HEK293 (cell line): Measurements from ENCODE around the gene ALG5.

Source experiments
- BCL11A ChIP-seq: fragments of 450-650 bp; formaldehyde crosslinking; IDR thresholded peaks from 2 replicates; pipeline ENCODE4 v1.5.1; 2016; ENCODE audit warnings: low read depth, missing biosample characterization, missing genetic modification characterization
- GLI2 ChIP-seq: fragments of 450-650 bp; formaldehyde crosslinking; IDR thresholded peaks from 2 replicates; pipeline ENCODE4; 2017; ENCODE audit warnings: missing biosample characterization, missing genetic modification characterization, low read depth, borderline replicate concordance
- KLF1 ChIP-seq: fragments of 450-650 bp; formaldehyde crosslinking; IDR thresholded peaks from 2 replicates; pipeline ENCODE4 v1.5.1; 2016; ENCODE audit warnings: missing biosample characterization, missing genetic modification characterization
- KLF7 ChIP-seq: fragments of 450-650 bp; formaldehyde crosslinking; IDR thresholded peaks from 2 replicates; pipeline ENCODE4 v1.5.1; 2016; ENCODE audit warnings: missing biosample characterization, missing genetic modification characterization, borderline replicate concordance
- KLF8 ChIP-seq: fragments of 450-650 bp; formaldehyde crosslinking; IDR thresholded peaks from 2 replicates; pipeline ENCODE4 v1.5.1; 2016; ENCODE audit warnings: missing biosample characterization, missing genetic modification characterization
- KLF9 ChIP-seq: fragments of 450-650 bp; formaldehyde crosslinking; IDR thresholded peaks from 2 replicates; pipeline ENCODE4 v1.5.1; 2016; ENCODE audit warnings: missing biosample characterization, missing genetic modification characterization, low read depth
- OSR2 ChIP-seq: fragments of 450-650 bp; formaldehyde crosslinking; IDR thresholded peaks from 2 replicates; pipeline ENCODE4 v1.5.1; 2016; ENCODE audit warnings: missing biosample characterization, missing genetic modification characterization
- PRDM1 ChIP-seq: fragments of 450-650 bp; formaldehyde crosslinking; IDR thresholded peaks from 2 replicates; pipeline ENCODE4; 2016; ENCODE audit warnings: missing biosample characterization, missing genetic modification characterization
- PRDM6 ChIP-seq: fragments of 450-650 bp; formaldehyde crosslinking; IDR thresholded peaks from 2 replicates; pipeline ENCODE4 v1.5.1; 2017; ENCODE audit warnings: missing biosample characterization, missing genetic modification characterization
- RBAK ChIP-seq: fragments of 450-650 bp; formaldehyde crosslinking; IDR thresholded peaks from 2 replicates; pipeline ENCODE4 v1.5.1; 2016; ENCODE audit warnings: missing biosample characterization, missing genetic modification characterization
- TRIM28 ChIP-seq: IDR thresholded peaks from 2 replicates; pipeline ENCODE4 v1.6.1; 2011; ENCODE audit warnings: low read length, control low read depth, borderline replicate concordance
- YY2 ChIP-seq: fragments of 450-650 bp; formaldehyde crosslinking; IDR thresholded peaks from 2 replicates; pipeline ENCODE4 v1.5.1; 2016; ENCODE audit warnings: missing biosample characterization, missing genetic modification characterization
- ZBTB8A ChIP-seq: fragments of 450-650 bp; formaldehyde crosslinking; IDR thresholded peaks from 2 replicates; pipeline ENCODE4 v1.5.1; 2016; ENCODE audit warnings: missing biosample characterization, missing genetic modification characterization
- ZFHX2 ChIP-seq: fragments of 450-650 bp; formaldehyde crosslinking; conservative IDR thresholded peaks from 2 replicates; pipeline ENCODE4 v1.5.1; 2016; ENCODE audit warnings: missing biosample characterization, missing genetic modification characterization
- ZFP3 ChIP-seq: fragments of 450-650 bp; formaldehyde crosslinking; IDR thresholded peaks from 2 replicates; pipeline ENCODE4 v1.5.1; 2016; ENCODE audit warnings: low read depth, missing biosample characterization, missing genetic modification characterization
- ZIC2 ChIP-seq: fragments of 450-650 bp; formaldehyde crosslinking; IDR thresholded peaks from 2 replicates; pipeline ENCODE4 v1.5.1; 2016; ENCODE audit warnings: missing biosample characterization, missing genetic modification characterization
- ZNF10 ChIP-seq: fragments of 450-650 bp; formaldehyde crosslinking; IDR thresholded peaks from 2 replicates; pipeline ENCODE4 v1.5.1; 2017; ENCODE audit warnings: missing biosample characterization, missing genetic modification characterization
- ZNF239 ChIP-seq: fragments of 450-650 bp; formaldehyde crosslinking; IDR thresholded peaks from 2 replicates; pipeline ENCODE4 v1.5.1; 2016; ENCODE audit warnings: missing biosample characterization, missing genetic modification characterization
- ZNF302 ChIP-seq: fragments of 450-650 bp; formaldehyde crosslinking; IDR thresholded peaks from 2 replicates; pipeline ENCODE4 v1.5.1; 2016; ENCODE audit warnings: missing biosample characterization, missing genetic modification characterization, low read depth
- ZNF335 ChIP-seq: fragments of 450-650 bp; formaldehyde crosslinking; conservative IDR thresholded peaks from 2 replicates; pipeline ENCODE4 v1.5.1; 2016; ENCODE audit warnings: missing biosample characterization, missing genetic modification characterization
- ZNF366 ChIP-seq: fragments of 450-650 bp; formaldehyde crosslinking; conservative IDR thresholded peaks from 2 replicates; pipeline ENCODE4 v1.5.1; 2016; ENCODE audit warnings: missing biosample characterization, missing genetic modification characterization
- ZNF37A ChIP-seq: fragments of 450-650 bp; IDR thresholded peaks from 2 replicates; pipeline ENCODE4 v1.5.1; 2018; ENCODE audit warnings: missing biosample characterization, missing genetic modification characterization
- ZNF394 ChIP-seq: fragments of 450-650 bp; formaldehyde crosslinking; IDR thresholded peaks from 2 replicates; pipeline ENCODE4 v1.5.1; 2016; ENCODE audit warnings: missing biosample characterization, missing genetic modification characterization, mild to moderate bottlenecking, moderate library complexity, borderline replicate concordance
- ZNF416 ChIP-seq: fragments of 450-650 bp; formaldehyde crosslinking; IDR thresholded peaks from 2 replicates; pipeline ENCODE4 v1.5.1; 2016; ENCODE audit warnings: missing biosample characterization, missing genetic modification characterization
- ZNF473 ChIP-seq: fragments of 450-650 bp; formaldehyde crosslinking; IDR thresholded peaks from 2 replicates; pipeline ENCODE4 v1.5.1; 2017; ENCODE audit warnings: missing biosample characterization, missing genetic modification characterization
- ZNF544 ChIP-seq: fragments of 450-650 bp; formaldehyde crosslinking; IDR thresholded peaks from 2 replicates; pipeline ENCODE4 v1.5.0; 2017; ENCODE audit warnings: missing biosample characterization, missing genetic modification characterization
- ZNF561 ChIP-seq: fragments of 450-650 bp; IDR thresholded peaks from 2 replicates; pipeline ENCODE4 v1.5.1; 2018; ENCODE audit warnings: missing biosample characterization, missing genetic modification characterization, borderline replicate concordance
- ZNF621 ChIP-seq: fragments of 450-650 bp; formaldehyde crosslinking; IDR thresholded peaks from 2 replicates; pipeline ENCODE4 v1.5.1; 2017; ENCODE audit warnings: missing biosample characterization, missing genetic modification characterization
- ZNF623 ChIP-seq: fragments of 450-650 bp; formaldehyde crosslinking; IDR thresholded peaks from 2 replicates; pipeline ENCODE4 v1.5.1; 2016; ENCODE audit warnings: missing biosample characterization, missing genetic modification characterization
- ZNF624 ChIP-seq: fragments of 450-650 bp; formaldehyde crosslinking; IDR thresholded peaks from 2 replicates; pipeline ENCODE4 v1.5.1; 2017; ENCODE audit warnings: missing biosample characterization, missing genetic modification characterization
- ZNF626 ChIP-seq: fragments of 450-650 bp; sonication (Bioruptor Pico); formaldehyde crosslinking; IDR thresholded peaks from 2 replicates; pipeline ENCODE4 v1.5.1; 2018; ENCODE audit warnings: missing biosample characterization, missing genetic modification characterization, inconsistent platforms
- ZNF670 ChIP-seq: fragments of 450-650 bp; formaldehyde crosslinking; IDR thresholded peaks from 2 replicates; pipeline ENCODE4 v1.5.1; 2016; ENCODE audit warnings: missing biosample characterization, missing genetic modification characterization, low read depth
- ZNF768 ChIP-seq: fragments of 450-650 bp; formaldehyde crosslinking; IDR thresholded peaks from 2 replicates; pipeline ENCODE4 v1.5.1; 2018; ENCODE audit warnings: missing biosample characterization, mild to moderate bottlenecking, missing genetic modification characterization
- ZNF792 ChIP-seq: fragments of 450-650 bp; formaldehyde crosslinking; IDR thresholded peaks from 2 replicates; pipeline ENCODE4 v1.5.1; 2016; ENCODE audit warnings: missing biosample characterization, missing genetic modification characterization
- ZSCAN23 ChIP-seq: fragments of 450-650 bp; formaldehyde crosslinking; IDR thresholded peaks from 2 replicates; pipeline ENCODE4 v1.5.1; 2016; ENCODE audit warnings: missing biosample characterization, missing genetic modification characterization
- TF ChIP-seq, protein P1 (sequence below): fragments of 450-650 bp; formaldehyde crosslinking; IDR thresholded peaks from 2 replicates; pipeline ENCODE4 v1.5.1; 2016; ENCODE audit warnings: missing biosample characterization, missing genetic modification characterization
- TF ChIP-seq, protein P2 (sequence below): fragments of 450-650 bp; formaldehyde crosslinking; IDR thresholded peaks from 2 replicates; pipeline ENCODE4 v1.5.1; 2017; ENCODE audit warnings: missing biosample characterization, missing genetic modification characterization

The ALG5 gene

GRCh38 chr13:37047032-37047431 is 47.9 kb upstream of the ALG5 start (continued):
- TF ChIP-seq ZNF394: peak; percentile 89
- TF ChIP-seq ZNF335 (tag by site-specific recombination): no peak
- TF ChIP-seq ZNF544: no peak
- TF ChIP-seq ZNF792 (tag by site-specific recombination): no peak
- TF ChIP-seq KLF9: 0 out of 2 replicates have a peak, but pooled peaks have one; percentile 30
- TF ChIP-seq ZNF366 (tag by site-specific recombination): peak; percentile 92
- TF ChIP-seq ZNF37A (tag by site-specific recombination): no peak
- no peak for TF ChIP-seq YY2 (tag by site-specific recombination)
- no peak for TF ChIP-seq ZNF768 (tag by site-specific recombination)
- peak; percentile 93 for TF ChIP-seq BCL11A (tag by site-specific recombination)
- peak; percentile 100 for TF ChIP-seq PRDM6 (tag by site-specific recombination)
- TF ChIP-seq RBAK: no peak
- no peak for TF ChIP-seq ZNF621 (tag by site-specific recombination)
- peak; percentile 94 for TF ChIP-seq ZIC2 (tag by site-specific recombination)
- TF ChIP-seq KLF7 (tag by site-specific recombination): peak; percentile 69; the same call in 1 of the 2 replicates
- no peak for TF ChIP-seq ZNF670 (tag by site-specific recombination)
- TF ChIP-seq ZNF10 (tag by site-specific recombination): peak; percentile 95
- TF ChIP-seq ZSCAN23 (tag by site-specific recombination): peak; percentile 94
- TF ChIP-seq, protein P1, sequence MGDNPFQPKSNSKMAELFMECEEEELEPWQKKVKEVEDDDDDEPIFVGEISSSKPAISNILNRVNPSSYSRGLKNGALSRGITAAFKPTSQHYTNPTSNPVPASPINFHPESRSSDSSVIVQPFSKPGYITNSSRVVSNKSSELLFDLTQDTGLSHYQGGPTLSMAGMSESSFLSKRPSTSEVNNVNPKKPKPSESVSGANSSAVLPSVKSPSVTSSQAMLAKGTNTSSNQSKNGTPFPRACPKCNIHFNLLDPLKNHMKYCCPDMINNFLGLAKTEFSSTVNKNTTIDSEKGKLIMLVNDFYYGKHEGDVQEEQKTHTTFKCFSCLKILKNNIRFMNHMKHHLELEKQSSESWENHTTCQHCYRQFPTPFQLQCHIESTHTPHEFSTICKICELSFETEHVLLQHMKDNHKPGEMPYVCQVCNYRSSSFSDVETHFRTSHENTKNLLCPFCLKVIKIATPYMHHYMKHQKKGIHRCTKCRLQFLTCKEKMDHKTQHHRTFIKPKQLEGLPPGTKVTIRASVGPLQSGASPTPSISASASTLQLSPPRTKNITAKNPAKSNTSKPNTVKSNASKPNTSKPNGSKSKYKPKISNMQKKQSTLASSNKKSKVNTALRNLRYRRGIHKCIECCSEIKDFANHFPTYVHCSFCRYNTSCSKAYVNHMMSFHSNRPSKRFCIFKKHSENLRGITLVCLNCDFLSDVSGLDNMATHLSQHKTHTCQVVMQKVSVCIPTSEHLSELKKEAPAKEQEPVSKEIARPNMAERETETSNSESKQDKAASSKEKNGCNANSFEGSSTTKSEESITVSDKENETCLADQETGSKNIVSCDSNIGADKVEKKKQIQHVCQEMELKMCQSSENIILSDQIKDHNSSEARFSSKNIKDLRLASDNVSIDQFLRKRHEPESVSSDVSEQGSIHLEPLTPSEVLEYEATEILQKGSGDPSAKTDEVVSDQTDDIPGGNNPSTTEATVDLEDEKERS (tag by site-specific recombination): no peak
- no peak for TF ChIP-seq ZFHX2
- peak; percentile 78; the same call in 1 of the 2 replicates for TF ChIP-seq ZNF624 (tag by site-specific recombination)
- peak; percentile 68; the same call in 1 of the 2 replicates for TF ChIP-seq KLF8 (tag by site-specific recombination)
- TF ChIP-seq ZNF302 (tag by site-specific recombination): no peak
- no peak for TF ChIP-seq KLF1 (tag by site-specific recombination)
- TF ChIP-seq TRIM28: no peak
- TF ChIP-seq, protein P2, sequence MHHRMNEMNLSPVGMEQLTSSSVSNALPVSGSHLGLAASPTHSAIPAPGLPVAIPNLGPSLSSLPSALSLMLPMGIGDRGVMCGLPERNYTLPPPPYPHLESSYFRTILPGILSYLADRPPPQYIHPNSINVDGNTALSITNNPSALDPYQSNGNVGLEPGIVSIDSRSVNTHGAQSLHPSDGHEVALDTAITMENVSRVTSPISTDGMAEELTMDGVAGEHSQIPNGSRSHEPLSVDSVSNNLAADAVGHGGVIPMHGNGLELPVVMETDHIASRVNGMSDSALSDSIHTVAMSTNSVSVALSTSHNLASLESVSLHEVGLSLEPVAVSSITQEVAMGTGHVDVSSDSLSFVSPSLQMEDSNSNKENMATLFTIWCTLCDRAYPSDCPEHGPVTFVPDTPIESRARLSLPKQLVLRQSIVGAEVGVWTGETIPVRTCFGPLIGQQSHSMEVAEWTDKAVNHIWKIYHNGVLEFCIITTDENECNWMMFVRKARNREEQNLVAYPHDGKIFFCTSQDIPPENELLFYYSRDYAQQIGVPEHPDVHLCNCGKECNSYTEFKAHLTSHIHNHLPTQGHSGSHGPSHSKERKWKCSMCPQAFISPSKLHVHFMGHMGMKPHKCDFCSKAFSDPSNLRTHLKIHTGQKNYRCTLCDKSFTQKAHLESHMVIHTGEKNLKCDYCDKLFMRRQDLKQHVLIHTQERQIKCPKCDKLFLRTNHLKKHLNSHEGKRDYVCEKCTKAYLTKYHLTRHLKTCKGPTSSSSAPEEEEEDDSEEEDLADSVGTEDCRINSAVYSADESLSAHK: peak; percentile 98
- TF ChIP-seq ZBTB8A (tag by site-specific recombination): peak; percentile 73; the same call in 1 of the 2 replicates
- TF ChIP-seq ZNF416 (tag by site-specific recombination): no peak
- peak; percentile 100 for TF ChIP-seq OSR2
- TF ChIP-seq GLI2 (tag by site-specific recombination): peak; percentile 98
- 0 out of 2 replicates have a peak, but pooled peaks have one; percentile 40 for TF ChIP-seq ZNF626 (tag by site-specific recombination)
- no peak for TF ChIP-seq ZNF623 (tag by site-specific recombination)
- no peak for TF ChIP-seq ZNF239 (tag by site-specific recombination)
- no peak for TF ChIP-seq ZNF473
- TF ChIP-seq PRDM1: no peak
- TF ChIP-seq ZNF561 (tag by site-specific recombination): peak; percentile 99
- TF ChIP-seq ZFP3: peak; percentile 46; the same call in 1 of the 2 replicates
